HCT116 (cell line): ENCODE data around the gene ZEB2. TPM values are rescaled to one million over a fixed set of nuclear protein-coding genes. Genes with fewer than 3 reads are reported as not detected.

Source experiments
- ATAC-seq: fragments of 200-7000 bp; cut with Tn5 transposase; 2 replicates; pipeline ENCODE4 v1.9.1; 2020; ENCODE audit warnings: mild to moderate bottlenecking, moderate library complexity
- BruUV-seq: library from RNA; stranded (reverse); fragments of 400-500 nt; replicated peaks from 2 replicates; lab custom pipeline; 2021; lab: Mats Ljungman, UMichigan
- CTCF ChIA-PET: fragments of 300-600 bp; sonication (Branson Sonifier 250); formaldehyde crosslinking; loops from one replicate; lab custom pipeline; 2021; ENCODE audit warnings: antibody characterized with exemption; lab: Charles Lee
- POLR2A ChIA-PET: fragments of 300-600, 350-600 bp; sonication (Branson Sonifier 250); formaldehyde crosslinking; loops from one replicate; lab custom pipeline; 2021; ENCODE audit warnings: antibody characterized with exemption; lab: Charles Lee
- RAD21 ChIA-PET, 2 experiments: fragments of 300-600 bp; sonication (Branson Sonifier 250); formaldehyde crosslinking; loops; one replicate each; lab custom pipeline; 2023; ENCODE audit warnings: low total read pairs in 2 of 2; ENCODE audit not compliant: uncharacterized antibody in 2 of 2, unreplicated experiment in 2 of 2, low non-redundant PET in 1 of 2; lab: Charles Lee
- DNase-seq: peaks from one replicate; pipeline ENCODE4 v3.0.0-alpha.2; 2010; ENCODE audit warnings: low read depth, low spot score
- H2AFZ ChIP-seq: fragments of 200-600 bp; shearing (Covaris generic), sonication (generic); 2 replicates; pipeline ENCODE4 v1.6.1; 2017; ENCODE audit warnings: low read depth, mixed run types, mixed read lengths, antibody characterized with exemption, low read length; ENCODE audit not compliant: poor library complexity, severe bottlenecking
- H3K27ac ChIP-seq: 2 replicates; pipeline ENCODE4 v1.5.1; 2012; ENCODE audit warnings: low read depth, low read length
- H3K27me3 ChIP-seq: fragments of 200-600 bp; sonication (generic); 2 replicates; pipeline ENCODE4 v1.6.1; 2016; ENCODE audit warnings: mixed run types, low read length, mixed read lengths; ENCODE audit not compliant: insufficient read depth
- H3K36me3 ChIP-seq, 2 experiments: fragments of 200-500 bp in 1 of 2; fragments of 200-600 bp in 1 of 2; sonication (Bioruptor generic) in 1 of 2; sonication (generic) in 1 of 2; 2 replicates each; pipeline versions ENCODE4 v1.5.1 to v1.6.1; 2014 to 2016; ENCODE audit warnings: low read length in 2 of 2, inconsistent platforms in 1 of 2, mixed read lengths in 1 of 2, mixed run types in 1 of 2; ENCODE audit not compliant: insufficient read depth in 2 of 2, control insufficient read depth in 1 of 2
- H3K4me1 ChIP-seq, 2 experiments: fragments of 200-600 bp in 1 of 2; sonication (generic) in 1 of 2; 2 replicates each; pipeline versions ENCODE4 v1.5.1 to v1.6.1; 2012 to 2017; ENCODE audit warnings: low read length in 2 of 2, inconsistent platforms in 1 of 2, mild to moderate bottlenecking in 1 of 2, mixed read lengths in 1 of 2, mixed run types in 1 of 2, moderate library complexity in 1 of 2; ENCODE audit not compliant: insufficient read depth in 2 of 2, control insufficient read depth in 1 of 2
- H3K4me2 ChIP-seq: fragments of 200-600 bp; sonication (generic); 2 replicates; pipeline ENCODE4 v1.6.1; 2017; ENCODE audit warnings: mixed run types, low read length, mixed read lengths
- H3K4me3 ChIP-seq, 2 experiments: fragments of 200-600 bp in 1 of 2; sonication (generic) in 1 of 2; replicated peaks in 1 of 2; 2 replicates each; pipeline ENCODE4 v1.5.1; 2011 to 2016; ENCODE audit warnings: low read length in 2 of 2, control low read depth in 1 of 2, low read depth in 1 of 2, mild to moderate bottlenecking in 1 of 2, mixed read lengths in 1 of 2, mixed run types in 1 of 2
- H3K79me2 ChIP-seq: fragments of 200-600 bp; sonication (generic); 2 replicates; pipeline ENCODE4 v1.6.1; 2017; ENCODE audit warnings: mild to moderate bottlenecking, mixed run types, low read length, moderate library complexity, mixed read lengths; ENCODE audit not compliant: insufficient read depth
- H3K9ac ChIP-seq: fragments of 200-600 bp; sonication (generic); 2 replicates; pipeline ENCODE4 v1.6.1; 2016; ENCODE audit warnings: low read length, mixed read lengths
- H3K9me2 ChIP-seq: fragments of 200-600 bp; sonication (generic), shearing (Covaris generic); 2 replicates; pipeline ENCODE4 v1.6.1; 2017; ENCODE audit warnings: mixed run types, mild to moderate bottlenecking, moderate library complexity; ENCODE audit not compliant: insufficient read depth
- H3K9me3 ChIP-seq, 2 experiments: fragments of 200-500 bp in 1 of 2; fragments of 200-600 bp in 1 of 2; sonication (Bioruptor generic) in 1 of 2; sonication (generic) in 1 of 2; 2 replicates each; pipeline ENCODE4 v1.6.1; 2014 to 2017; ENCODE audit warnings: low read length in 2 of 2, mixed read lengths in 2 of 2, inconsistent platforms in 1 of 2, low read depth in 1 of 2, mild to moderate bottlenecking in 1 of 2, mixed run types in 1 of 2, moderate library complexity in 1 of 2; ENCODE audit not compliant: control insufficient read depth in 1 of 2, insufficient read depth in 1 of 2
- H4K20me1 ChIP-seq: fragments of 200-600 bp; sonication (generic), shearing (Covaris generic); 2 replicates; pipeline ENCODE4 v1.6.1; 2017; ENCODE audit warnings: mixed run types, mild to moderate bottlenecking, moderate library complexity; ENCODE audit not compliant: insufficient read depth
- CEBPB ChIP-seq: IDR thresholded peaks from 2 replicates; pipeline ENCODE4 v1.6.1; 2012; ENCODE audit warnings: low read depth
- EGR1 ChIP-seq: IDR thresholded peaks from 2 replicates; pipeline ENCODE4 v1.6.1; 2012; ENCODE audit warnings: low read depth
- ELF1 ChIP-seq: IDR thresholded peaks from 2 replicates; pipeline ENCODE4 v1.6.1; 2012; ENCODE audit warnings: low read depth, borderline replicate concordance
- REST ChIP-seq: IDR thresholded peaks from 2 replicates; pipeline ENCODE4 v1.6.1; 2012; ENCODE audit warnings: low read depth
- ZFX ChIP-seq: fragments of 450-650 bp; IDR thresholded peaks from 2 replicates; pipeline ENCODE4 v1.6.1; 2017
- intact Hi-C: fragments of 100-400 bp; cut with micrococcal nuclease; formaldehyde crosslinking; loops from 2 replicates; pipeline ENCODE4 v1.10.0; 2022
- total RNA-seq: library from RNA; stranded (reverse); gene quantifications from one replicate; pipeline ENCODE4 v1.2.1, GENCODE V29; 2021; ENCODE audit not compliant: unreplicated experiment

The ZEB2 gene
- total RNA-seq, 1 experiment from 2014 or later, result 0.81 TPM

- CTCF ChIA-PET, result no interaction called here
- BruUV-seq, result no TSS peak
- ATAC-seq (no peak), DNase-seq (no peak)
- no peaks in the 10 kb centered on the region for H3K36me3 ChIP-seq
- no peaks in the 10 kb centered on the region for H3K79me2 ChIP-seq
- H2AFZ ChIP-seq, result no peak overlapping the region
- no peak overlapping the region for H3K9ac ChIP-seq
- H3K27ac ChIP-seq, result no peak overlapping the region
- no peak overlapping the region for H3K4me2 ChIP-seq
- no peak overlapping the region for H3K4me3 ChIP-seq
- H4K20me1 ChIP-seq, result no peaks in the 10 kb centered on the region
- intact Hi-C loops, result no loop called here
- H3K9me3 ChIP-seq, result no peaks in the 10 kb centered on the region
- RAD21 ChIA-PET, result no interaction called here
- H3K27me3 ChIP-seq, result no peaks in the 10 kb centered on the region
- TF ChIP-seq CEBPB, result no peak
- TF ChIP-seq REST, result no peak
- no peak for TF ChIP-seq EGR1
- H3K9me2 ChIP-seq, result no peaks in the 10 kb centered on the region
- POLR2A ChIA-PET, result no interaction called here
- no peaks in the 10 kb centered on the region for H3K4me1 ChIP-seq
Measured at GRCh38 chr2:144372410-144373080, 147.4 kb downstream of the ZEB2 start.

DNA sequence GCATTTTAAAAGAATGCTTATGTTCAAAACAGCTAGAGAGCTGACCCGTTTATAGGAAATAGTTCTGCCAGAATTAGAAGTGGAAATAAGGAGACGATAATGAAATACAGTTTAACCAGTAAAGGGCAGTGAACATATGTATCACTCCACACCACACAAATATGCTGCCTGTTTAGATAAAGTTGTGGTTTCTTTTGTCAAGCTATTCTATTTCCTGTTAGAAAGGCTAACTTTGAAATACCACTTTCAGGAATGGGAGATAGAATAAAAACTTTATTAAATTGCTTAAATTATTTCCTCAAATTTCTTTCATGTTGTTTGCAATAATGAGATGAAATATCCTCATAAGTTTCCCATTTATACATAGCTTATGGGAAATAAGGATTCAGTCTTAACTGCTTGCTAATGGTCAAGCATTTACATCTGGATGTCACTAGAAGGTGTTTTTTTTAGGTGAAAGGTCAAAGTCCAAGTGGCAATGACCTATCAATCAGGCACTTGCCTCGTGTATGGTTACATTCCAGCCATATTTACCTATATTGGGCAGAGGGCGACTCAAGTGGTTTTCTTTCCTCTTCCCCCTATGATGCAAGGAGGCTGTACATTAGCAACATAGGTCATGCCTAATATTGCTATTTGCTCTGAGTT is 148.9 kb downstream of the ZEB2 start:
- Histone ChIP-seq H4K20me1 (no peaks in the 10 kb centered on the region), H3K79me2 (no peaks in the 10 kb centered on the region), H3K36me3 (no peaks in the 10 kb centered on the region), H3K27me3 (no peaks in the 10 kb centered on the region), H3K4me2 (no peak overlapping the region), H3K4me3 (no peak overlapping the region), H3K9ac (no peak overlapping the region), H3K9me2 (no peaks in the 10 kb centered on the region), H3K4me1 (no peaks in the 10 kb centered on the region), H3K27ac (no peak overlapping the region), H2AFZ (no peak overlapping the region), H3K9me3 (no peaks in the 10 kb centered on the region)
- BruUV-seq, result no TSS peak
- ChIA-PET RAD21 (no interaction called here), POLR2A (no interaction called here), CTCF (no interaction called here)
- DNase-seq (no peak), ATAC-seq (no peak)
- TF ChIP-seq REST (no peak), ZFX (no peak), ELF1 (no peak)
- intact Hi-C loops, result no loop called here
